Inflammatory macrophage (primary cell): ENCODE measurements around the gene TTC4.

Experiments
- DNase-seq, 2 donors: peaks; one replicate each; pipeline ENCODE4 v3.0.0-alpha.2; 2020 to 2022

Gene TTC4

DNA sequence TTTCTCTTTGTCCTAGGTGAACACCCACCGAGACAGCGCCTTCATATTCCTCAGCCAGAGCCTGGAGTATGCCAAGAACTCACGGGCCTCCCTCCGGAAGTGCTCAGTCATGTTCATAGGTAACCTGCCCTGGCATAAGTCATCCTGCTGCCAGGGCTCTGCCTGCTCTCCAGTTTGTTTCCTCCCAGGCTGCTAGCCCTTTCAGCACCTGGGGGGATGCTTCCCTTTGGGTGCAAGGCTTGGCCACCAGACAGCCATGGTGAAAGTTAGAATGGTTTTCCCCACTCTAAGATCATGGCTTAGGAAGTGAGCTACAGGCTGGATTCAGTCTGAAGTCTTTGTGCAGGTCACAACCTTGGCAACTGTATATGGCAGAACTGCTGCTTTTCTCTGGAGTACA is 9.2 kb upstream of the TTC4 start:
- no peak for DNase-seq

DNA sequence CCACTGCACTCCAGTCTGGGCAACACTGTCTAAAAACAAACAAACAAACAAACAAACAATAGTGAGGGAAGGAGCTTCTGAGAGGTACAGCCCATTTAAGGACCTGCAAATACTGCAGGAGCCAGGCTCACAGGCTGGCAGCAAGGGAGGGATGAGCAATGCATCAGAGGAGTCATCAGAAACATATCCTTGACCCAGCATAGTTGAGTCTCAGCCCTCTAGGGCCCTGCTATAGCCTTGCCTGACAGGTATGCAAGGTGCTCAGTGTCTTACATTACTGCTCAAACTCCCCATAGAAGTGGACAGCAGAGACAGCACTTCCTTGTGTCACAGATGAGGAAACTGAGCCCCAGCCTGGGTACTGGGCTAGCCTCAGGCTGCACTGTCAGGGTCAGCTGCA is 7.3 kb upstream of the TTC4 start:
- no peak for DNase-seq

DNA sequence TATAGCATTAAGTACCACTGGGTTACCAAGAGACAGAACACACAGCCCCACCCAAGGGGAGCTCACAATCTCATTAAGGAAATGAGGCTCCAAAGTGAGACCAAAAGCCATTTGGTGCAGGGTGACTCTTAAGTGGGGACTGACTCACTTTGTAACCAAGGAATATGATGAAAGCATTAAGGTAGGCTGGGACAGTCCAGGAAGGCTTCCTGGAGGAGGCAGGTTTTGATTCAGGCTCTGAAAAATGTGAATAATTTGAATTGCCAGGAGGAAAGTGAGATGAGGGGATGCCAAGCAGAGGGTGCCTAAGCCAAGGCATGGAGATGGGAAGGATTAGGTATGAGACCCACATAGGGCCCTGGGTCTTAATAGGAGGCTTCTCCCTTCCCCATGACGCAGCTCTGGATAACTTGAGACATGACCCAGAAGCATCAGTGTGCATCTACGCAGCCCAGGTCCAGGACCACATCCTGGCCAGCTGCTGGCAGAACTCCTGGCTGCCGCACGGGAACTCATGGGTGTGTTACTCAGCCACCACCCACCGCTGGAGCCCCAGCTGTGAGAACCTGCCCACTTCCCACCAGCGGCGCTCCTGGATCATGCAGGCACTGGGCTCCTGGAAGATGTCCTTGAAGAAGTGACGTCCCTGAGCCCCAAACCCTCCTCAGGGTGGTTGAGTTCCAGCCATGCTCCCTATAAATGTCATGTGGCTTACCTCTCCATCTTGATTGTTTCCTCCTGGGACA is 5.9 kb upstream of the TTC4 start:
- DNase-seq, result no peak

DNA sequence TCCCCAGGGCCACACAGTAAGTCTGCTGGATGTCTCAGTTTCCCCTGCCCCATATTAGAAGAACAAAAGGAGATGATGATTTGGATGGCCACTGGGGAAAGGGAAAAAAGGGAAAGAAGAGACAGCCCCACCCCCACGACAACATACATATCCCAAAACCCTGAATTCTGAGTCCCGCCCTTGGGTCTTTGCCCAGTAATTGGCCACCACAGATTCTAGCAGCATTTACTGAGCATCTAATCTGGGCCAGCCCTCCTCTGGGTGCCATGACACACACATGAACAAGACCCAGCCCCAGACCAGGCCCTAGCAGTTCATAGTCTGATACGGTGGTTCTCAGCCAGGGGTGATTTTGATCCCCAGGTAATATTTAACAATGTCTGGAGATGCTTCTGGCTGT is 5.2 kb upstream of the TTC4 start:
- DNase-seq, result no peak

DNA sequence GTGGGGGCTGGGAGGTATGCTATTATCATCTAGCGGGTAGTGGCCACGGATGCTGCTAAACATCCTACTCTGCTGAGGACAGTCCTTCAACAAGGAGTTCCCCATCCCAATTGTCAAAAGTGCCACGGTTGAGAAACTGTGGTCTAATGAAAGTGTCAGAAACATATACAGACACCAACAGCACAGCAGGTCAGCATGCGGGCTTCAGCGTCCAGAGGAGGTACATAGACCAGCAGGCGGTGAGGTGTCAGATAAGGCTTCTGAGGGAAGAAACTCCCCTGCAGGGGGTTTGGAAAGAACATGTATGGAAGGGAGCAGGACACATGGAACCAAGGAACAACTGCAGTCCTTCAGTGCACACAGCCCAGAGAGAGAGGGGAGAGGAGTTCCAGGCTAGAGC is 4.8 kb upstream of the TTC4 start:
- no peak for DNase-seq

DNA sequence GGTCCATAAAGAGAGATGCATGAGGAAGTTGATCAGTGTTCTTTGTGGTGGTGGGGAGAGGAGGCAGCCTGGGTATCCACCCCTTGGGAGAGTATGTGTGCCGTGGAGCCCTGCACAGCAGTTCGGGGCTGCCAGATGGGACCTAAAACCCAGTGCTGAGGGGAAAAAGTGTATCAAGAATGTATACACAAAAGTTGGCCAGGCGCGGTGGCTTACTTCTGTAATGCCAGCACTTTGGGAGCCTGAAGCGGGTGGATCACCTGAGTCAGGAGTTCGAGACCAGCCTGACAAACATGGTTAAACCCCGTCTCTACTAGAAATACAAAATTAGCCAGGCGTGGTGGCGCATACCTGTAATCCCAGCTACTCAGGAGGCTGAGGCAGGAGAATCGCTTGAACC is 4.1 kb upstream of the TTC4 start:
- no peak for DNase-seq

DNA sequence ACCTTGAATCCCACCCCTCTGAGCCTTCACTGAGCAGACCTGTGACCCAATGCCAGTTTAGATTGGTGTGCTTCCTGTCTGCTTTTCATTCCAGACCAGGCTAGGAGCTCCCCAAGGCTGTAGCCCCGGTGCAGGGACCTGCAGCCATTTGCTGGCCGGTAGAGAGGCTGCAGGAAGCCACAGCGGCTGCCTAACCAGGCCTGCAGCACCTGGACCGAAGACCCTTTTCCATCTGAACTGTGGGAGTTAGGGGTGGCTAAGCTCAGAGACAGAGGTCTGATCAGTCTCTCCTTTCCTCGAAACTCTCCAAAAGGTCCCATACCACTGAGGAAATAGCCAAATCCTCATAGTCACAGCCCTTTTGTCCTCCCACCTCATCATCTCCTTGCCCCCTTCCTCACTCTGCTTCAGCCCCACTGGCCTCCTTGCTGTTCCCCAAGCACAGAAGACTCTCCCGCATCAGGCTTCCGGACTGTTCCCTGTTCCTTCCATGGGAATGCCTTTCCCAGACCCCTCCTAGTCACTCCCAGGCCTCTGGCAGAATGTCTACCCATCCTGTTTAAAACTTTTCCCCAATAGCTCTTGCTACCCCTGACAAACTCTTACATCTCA is 674 bp upstream of the TTC4 start:
- DNase-seq, result no peak

DNA sequence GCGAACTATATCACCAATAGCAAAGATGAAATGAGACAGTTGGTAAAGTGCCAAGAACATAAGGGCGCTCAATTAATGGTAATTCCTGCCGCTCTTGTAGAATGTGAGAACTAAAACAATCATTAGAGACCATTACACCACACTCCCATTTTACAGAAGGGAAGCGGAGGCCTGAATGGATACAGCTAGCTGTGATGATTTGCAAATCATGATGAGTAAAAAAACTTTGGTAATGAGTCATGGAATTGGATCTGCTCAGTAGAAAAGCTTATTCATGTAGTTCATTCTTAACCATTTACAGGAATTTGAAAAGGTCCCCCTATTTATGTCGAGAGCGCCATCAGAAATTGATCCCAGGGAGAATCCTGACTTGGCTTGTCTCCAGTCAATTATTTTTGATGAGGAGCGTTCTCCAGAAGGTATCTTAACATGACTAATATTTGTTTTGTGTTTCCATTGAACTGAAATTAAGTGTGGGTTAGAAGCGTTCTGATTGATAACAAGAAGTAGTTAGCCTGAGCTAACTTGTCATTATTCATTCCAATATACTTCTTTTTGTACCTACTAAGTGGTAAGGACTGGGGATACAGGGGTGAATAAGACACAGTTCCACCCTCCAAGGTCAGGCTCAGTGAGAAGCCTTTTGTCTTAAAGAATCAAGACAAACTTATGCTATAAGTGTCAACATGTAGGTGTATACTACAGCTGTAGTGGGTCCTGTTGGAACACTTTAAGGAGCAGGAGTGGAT is 812 bp downstream of the TTC4 start:
- no peak for DNase-seq

DNA sequence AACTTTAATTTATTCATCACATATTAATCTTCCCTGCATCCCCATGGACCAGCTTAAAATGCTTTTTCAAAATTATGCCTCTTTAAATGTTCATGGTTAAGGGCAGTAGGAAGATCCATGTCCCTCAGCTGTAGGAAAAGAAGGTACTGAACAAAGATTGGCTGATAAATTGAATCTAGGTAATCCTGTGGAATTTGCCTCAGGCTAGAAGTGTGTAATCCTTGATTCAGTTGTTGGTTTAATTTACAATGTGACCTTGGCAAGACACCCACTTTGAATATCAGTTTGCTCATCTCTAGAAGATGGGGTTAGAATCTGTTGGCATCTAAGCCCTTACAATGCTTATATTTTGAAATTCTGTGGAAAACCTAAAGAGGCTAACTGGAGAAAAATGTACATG is 6.1 kb downstream of the TTC4 start:
- no peak for DNase-seq

DNA sequence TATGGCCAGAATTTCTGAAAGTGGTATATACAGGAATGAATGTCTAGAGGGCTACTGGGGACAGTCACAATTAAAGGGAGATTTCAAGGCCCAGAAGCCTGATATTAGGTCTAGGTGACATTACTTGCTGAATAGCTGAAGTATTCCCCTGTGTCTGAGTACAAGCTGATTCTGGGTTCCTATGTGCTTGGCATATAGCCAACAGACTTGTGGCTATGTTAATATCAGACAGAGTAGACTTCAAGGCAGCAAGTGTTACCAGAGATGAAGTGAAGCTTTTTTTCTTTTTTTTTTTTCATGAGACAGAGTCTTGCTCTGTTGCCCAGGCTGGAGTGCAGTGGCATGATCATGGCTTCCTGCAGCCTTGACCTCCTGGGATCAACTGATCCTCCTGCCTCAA is 8.3 kb downstream of the TTC4 start:
- no peak for DNase-seq

DNA sequence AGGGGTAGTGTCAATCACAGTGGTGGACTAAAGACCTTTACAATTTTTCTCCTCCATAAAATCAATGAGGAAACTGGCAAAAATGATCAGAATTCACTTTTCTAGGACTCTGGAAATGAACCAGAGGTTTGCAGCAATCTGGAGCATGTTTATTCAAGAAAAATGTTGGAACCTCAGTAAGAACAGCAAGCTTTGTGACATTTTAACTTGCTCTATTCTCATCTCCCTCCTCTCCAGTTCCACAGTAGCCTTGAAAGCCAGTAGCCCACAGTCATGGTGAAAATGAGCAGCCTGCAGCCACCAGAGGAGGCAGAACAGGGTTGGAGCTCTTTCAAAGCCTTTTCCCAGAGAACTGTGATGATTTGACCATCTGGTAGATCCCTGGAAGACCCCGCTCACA is 9.1 kb downstream of the TTC4 start:
- no peak for DNase-seq

DNA sequence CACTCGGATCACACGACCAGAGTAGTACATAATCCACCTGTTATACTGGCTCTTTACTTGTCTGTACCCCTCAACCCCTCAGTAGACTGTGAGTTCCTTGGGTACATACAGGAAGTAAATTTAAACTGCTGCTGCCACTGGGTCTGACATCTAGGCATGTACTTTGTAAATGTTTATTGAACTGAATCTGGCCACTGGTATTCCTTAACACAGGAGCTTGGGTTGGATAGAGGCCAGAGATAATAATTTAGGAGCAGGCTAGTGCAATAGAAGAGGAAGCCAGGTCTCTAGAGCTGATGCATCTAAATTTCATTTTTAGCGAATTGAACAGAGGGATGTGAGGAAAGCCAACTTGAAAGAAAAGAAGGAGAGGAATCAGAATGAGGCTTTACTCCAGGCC is 12.4 kb downstream of the TTC4 start:
- no peak for DNase-seq

DNA sequence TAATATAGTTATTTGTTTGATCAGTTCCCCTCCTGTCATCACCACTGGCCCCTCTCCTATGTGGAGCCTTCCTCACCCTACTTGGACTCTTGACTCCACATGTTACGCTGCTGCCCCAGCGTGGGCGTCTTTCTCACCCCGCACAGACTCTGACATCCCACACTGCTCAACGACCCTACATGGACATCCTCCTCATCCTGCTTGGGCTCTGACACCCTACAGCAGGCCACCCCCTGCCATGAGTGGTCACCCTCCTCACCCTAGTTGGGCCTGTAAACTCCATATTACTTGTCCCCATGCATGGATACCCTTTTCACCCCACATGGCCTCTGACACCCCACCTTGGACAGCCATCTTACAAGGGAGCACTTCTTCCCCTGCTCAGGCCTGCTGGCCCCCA is 21.0 kb downstream of the TTC4 start:
- DNase-seq, result no peak

DNA sequence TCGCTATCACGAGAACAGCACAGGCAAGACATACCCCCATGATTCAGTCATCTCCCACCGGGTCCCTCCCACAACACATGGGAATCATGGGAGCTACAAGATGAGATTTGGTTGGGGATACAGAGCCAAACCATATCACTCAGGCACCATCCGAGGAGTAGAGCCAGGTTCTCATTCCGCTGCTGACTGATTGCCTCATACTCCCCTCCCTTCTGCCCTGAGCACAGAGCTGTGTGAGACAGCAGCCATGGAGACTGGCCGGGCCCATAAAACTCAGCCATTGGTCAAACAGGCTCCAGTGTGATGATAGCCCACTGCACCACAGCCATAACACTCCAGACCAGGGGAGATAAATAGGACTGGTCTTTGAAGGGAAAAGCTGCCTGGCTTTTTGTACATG is 22.6 kb downstream of the TTC4 start:
- no peak for DNase-seq

DNA sequence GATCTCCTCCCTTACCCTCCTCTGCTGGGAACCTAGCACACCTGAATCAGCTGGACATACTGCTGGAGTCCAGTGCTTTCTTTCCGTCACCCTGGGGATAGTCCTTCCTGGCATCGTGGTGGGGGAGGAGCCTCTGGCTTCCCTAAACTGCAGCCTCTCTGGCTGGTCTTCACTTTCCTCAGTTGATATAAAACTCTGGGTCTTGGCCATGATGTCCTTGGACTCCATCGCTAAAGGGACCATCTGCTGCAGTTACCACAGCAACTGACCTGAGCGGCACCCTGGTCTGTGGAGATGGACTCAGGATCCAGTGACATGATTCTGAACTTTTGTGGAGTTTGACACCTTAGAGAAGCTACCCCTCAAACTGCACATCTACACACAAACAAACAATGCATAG is 25.9 kb downstream of the TTC4 start:
- no peak for DNase-seq

DNA sequence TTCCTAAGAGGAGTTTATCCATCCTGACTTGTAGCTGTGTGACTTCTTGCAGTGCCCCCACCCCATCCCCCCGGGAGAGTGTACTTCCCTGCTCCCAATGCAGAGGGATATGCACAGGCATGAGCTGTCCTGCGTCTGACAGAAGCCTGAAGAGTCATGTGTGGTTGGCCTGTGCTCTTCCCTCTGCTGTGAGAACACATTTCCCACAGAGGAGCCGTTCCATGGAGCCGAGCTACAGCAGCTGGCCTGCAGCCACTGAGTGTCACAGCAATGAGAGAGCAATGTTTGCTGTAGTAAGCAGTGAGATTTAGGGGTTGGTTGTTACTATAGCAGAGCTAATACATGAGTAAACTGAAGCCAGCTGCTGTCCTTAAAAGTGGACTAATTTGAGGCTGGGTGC is 26.6 kb downstream of the TTC4 start:
- no peak for DNase-seq

DNA sequence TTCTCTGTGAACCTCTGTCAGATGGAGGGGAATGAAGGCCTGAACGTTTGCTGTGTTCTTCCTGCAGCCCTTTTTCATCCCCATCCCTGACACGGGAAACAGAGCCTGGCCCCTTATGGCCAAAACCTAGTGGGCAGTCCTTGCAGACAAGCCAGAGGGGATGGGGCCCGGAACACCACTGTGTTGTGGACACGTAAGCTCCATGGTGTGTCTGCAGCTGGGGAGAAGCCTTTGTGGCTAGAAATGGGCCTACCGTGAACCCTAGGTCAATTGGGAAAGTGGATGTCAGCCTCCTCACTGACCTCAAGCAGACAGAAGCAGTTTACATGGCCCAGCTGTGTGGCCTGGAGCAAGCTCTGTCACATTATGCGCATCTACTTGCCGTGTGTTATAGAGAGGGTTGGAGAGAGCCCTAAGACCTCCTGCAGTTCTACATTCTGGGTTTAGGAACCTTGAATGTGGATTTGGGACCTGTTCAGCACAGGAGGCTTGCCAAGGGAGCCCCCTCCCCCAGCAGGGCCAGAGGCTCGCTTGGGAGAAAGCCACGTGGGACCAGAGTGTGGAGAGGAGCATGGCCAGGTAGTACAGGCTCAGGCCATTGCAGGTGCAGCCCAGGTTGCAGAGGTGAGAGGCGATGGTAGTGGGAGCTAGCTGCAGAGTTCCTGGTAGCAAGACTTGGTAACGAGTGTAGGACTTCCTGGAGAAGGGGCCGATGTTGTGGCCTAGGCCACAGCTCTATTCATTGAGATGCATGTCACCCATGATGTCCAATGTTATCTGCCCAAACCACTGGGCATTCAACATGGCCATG is 28.0 kb downstream of the TTC4 start:
- DNase-seq, result no peak

DNA sequence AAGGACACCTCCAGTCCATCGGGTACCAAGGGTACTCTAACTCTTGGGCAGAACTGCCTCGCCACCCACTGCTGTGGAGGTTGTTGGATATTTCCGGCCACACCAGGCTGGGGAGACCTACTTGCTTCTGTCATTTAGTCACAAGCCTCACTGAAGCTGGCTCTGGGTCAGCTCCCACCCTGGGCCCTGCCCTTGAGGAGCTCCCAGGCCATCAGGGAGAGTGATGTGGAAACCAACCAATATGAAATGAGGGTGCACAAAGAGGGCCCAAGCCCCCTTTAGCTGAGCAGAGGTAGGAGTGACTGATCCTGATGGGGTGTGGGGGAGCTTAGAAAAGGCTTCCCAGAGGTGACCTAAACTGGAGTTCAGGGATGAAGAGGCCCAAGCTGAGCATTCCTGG is 29.0 kb downstream of the TTC4 start:
- DNase-seq, result no peak

DNA sequence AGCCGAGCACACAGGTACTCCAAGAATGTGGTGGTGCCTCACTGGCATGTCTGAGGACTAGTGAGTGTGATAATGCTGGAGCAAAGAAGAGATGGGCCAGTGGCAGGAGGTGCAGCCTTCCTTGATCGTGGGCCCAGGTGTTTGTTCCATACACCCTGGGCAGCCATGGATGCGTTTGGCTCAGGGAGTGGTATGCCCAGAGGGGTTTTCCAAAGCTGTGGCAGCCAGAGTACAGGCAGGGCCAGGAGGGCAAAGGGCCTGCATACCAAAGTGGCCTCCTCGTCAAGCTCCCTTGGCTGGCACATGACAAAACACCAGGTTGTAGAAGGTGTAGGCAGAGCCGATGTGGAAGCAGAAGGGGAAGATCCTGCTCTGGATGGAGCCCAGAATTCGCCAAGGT is 29.6 kb downstream of the TTC4 start:
- DNase-seq, result no peak

DNA sequence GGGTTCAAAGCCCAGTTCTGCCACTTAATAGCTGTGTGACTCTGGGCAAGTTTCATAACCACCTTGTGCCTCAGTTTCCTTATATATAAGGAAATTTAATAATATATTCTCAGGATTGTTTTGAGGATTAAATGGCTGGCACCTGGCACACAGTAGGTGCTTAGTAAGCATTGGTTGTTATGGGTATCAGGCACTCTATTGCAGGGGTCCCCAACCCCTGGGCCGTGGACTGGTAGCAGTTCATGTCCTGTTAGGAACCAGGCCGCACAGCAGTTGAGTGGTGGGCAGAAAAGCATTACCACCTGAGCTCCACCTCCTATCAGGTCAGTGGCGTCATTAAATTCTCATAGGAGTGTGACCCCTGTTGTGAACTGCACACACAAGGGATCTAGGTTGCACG is 30.2 kb downstream of the TTC4 start:
- no peak for DNase-seq

DNA sequence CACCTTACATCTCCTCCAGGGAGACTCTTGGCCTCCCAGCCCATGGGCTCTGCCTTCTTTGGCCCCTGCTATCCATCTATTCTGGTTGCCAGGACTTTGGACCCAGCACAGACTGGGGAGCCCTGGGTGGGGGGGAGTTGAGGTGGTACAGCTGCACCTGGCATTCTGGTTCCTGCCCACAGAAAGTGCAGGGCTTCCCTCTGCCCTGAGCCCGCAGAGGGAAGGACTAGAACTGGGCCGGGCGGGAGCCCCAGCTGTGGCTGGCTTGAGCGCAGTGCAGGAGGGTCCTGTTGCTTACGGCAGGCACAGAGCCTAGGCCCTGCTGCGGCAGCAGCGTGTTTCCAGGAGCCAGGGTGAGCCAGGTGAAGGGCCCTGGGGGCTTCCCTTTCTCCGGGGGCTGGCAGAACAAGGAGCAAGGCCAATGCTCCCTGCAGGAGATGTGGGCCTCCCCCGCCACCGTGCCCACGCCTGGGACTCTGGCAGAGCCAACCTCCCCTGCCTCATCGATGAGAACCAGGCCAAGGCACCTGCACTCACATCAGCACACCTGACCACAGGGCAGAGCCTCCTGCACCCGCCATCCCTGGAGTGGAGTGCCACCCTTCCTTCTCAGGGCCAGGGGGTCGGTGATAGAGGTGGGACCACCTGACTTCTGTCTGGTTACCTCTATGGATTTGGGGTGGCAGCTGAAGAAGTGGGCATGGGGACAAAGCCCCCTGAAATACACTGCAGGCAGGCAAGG is 32.6 kb downstream of the TTC4 start:
- DNase-seq, result no peak

DNA sequence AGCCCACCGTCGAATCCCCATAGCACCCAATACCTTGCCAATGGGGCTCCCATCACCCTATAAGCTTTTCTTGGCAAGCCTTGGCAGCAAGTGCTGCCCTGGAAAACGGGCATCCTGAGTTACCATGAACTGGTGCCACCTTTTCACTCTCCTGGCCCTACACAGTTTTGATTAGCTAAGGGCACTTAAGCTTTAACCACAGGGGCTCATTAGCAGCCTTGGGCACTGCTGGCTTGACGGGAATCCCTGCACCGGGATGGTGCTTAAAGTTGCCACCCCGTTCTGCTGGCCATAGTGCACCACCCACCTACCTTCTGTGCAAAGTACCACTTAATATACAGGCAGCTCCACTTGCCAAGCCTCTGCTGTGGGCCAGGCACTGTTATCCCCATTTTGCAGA is 34.9 kb downstream of the TTC4 start:
- no peak for DNase-seq

DNA sequence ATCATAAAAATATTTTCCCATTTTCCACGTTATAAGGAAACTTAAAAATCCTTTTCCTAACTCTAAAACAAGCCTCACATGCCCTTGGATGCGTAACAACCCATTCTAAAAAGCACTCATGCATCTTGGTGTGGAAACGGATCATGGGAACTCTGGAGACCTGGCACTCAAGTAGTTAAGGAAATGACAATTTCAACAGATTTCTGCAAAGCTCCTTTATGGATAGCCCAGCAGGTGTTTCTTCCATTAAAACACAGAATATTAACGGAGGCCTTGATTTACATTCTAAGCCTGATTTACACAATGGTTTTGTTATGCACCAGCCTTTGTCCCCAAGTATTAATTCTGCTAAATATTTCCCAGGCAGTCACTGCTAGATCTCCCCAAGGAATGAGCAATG is 35.8 kb downstream of the TTC4 start:
- DNase-seq, result no peak
